Left lung (tissue), 14 donors: ENCODE data around the gene FBXO7. TPM values are rescaled to one million over a fixed set of nuclear protein-coding genes. Genes with fewer than 3 reads are reported as not detected.
A peak's percentile ranks its signal among the peaks of the same experiment; 100 is the strongest.

Source experiments
- ATAC-seq: fragments of 200-7000 bp; cut with Tn5 transposase; one replicate; pipeline ENCODE4 v1.9.1; 2020; ENCODE audit warnings: moderate library complexity
- DNase-seq, 4 donors: peaks; one replicate each; pipeline ENCODE4 v3.0.0-alpha.2; 2013 to 2020
- H3K27ac ChIP-seq, 2 donors: fragments of 200-600 bp; sonication (generic) in 1 of 2; one replicate each; pipeline versions ENCODE4 v1.5.0 to v1.8.0; 2020 to 2021
- H3K27me3 ChIP-seq, 2 donors: fragments of 200-600 bp; sonication (generic) in 1 of 2; one replicate each; pipeline versions ENCODE4 v1.5.0 to v1.8.0; 2020 to 2021
- H3K36me3 ChIP-seq, 2 donors: fragments of 200-600 bp; sonication (generic) in 1 of 2; one replicate each; pipeline versions ENCODE4 v1.5.0 to v1.8.0; 2020 to 2021
- H3K4me1 ChIP-seq, 2 donors: fragments of 200-600 bp; one replicate each; pipeline ENCODE4 v1.8.0; 2021
- H3K4me3 ChIP-seq, 2 donors: fragments of 200-600 bp; sonication (generic) in 1 of 2; one replicate each; pipeline versions ENCODE4 v1.5.0 to v1.8.0; 2020 to 2021; ENCODE audit warnings: mild to moderate bottlenecking in 1 of 2
- H3K9me3 ChIP-seq, 2 donors: fragments of 200-600 bp; sonication (generic) in 1 of 2; one replicate each; pipeline versions ENCODE4 v1.5.0 to v1.8.0; 2020 to 2021
- CTCF ChIP-seq, 2 donors: fragments of 200-600 bp; sonication (generic) in 1 of 2; IDR thresholded peaks; one replicate each; pipeline versions ENCODE4 v1.5.0 to v1.8.0; 2021; ENCODE audit warnings: antibody characterized with exemption in 2 of 2
- intact Hi-C, 2 donors: fragments of 100-400 bp; cut with DNase I; formaldehyde crosslinking; loops; one replicate each; pipeline versions ENCODE4 v1.11.2 to v1.14.2; 2022
- long read RNA-seq, 12 donors: library from polyadenylated mRNA in 2 of 12; unstranded in 2 of 12; transcript quantifications; one replicate each; pipeline ENCODE4 v2.0.0 and lab custom pipeline, GENCODE V29; 2019 to 2026
- polyA plus RNA-seq, 6 donors: library from polyadenylated mRNA; unstranded; fragments of 120-200 nt; gene quantifications; one replicate each; pipeline ENCODE4 v1.2.1, GENCODE V29; 2013; ENCODE audit not compliant: insufficient read length in 6 of 6
- total RNA-seq, 2 donors: library from RNA; stranded (reverse); fragmentation: NEBNext Ultra II Directional; extraction: Animal tissue kit (Norgen Biotek cat#: 25700); gene quantifications; one replicate each; pipeline ENCODE4 v1.2.1, GENCODE V29; 2021
- donor health status: DM: no; HTN: yes; CAD: no.
- donor health status: DM: no; HTN: no; CAD: no.

Gene FBXO7
- total RNA-seq: 10 to 100 TPM; 84.5 to 90.9 TPM
- polyA plus RNA-seq: 100 to 1,000 TPM; 104 to 114 (median 108) TPM
- long read RNA-seq, donor 1, transcript FBXO7-204 (9 exons, 1,921 nt): minor isoform, 9 of 103 reads
- long read RNA-seq, donor 1, transcript FBXO7-206 (9 exons, 1,535 nt): minor isoform, 6 of 103 reads
- long read RNA-seq, donor 1, transcript FBXO7-201 (9 exons, 2,195 nt): major isoform, 28 of 103 reads
- long read RNA-seq, donor 1, transcript FBXO7-202 (9 exons, 1,888 nt): minor isoform, 22 of 103 reads
- long read RNA-seq, donor 1, partial matches to known transcripts: 37 of 103 reads
- long read RNA-seq, donor 1, other reads (novel, unspliced or antisense): 0 of 103 reads
- long read RNA-seq, donor 2, transcript FBXO7-202 (9 exons, 1,888 nt): minor isoform, 7 of 88 reads
- long read RNA-seq, donor 2, transcript FBXO7-201 (9 exons, 2,195 nt): major isoform, 24 of 88 reads
- long read RNA-seq, donor 2, transcript FBXO7-204 (9 exons, 1,921 nt): minor isoform, 7 of 88 reads
- long read RNA-seq, donor 2, partial matches to known transcripts: 50 of 88 reads
- long read RNA-seq, donor 2, other reads (novel, unspliced or antisense): 0 of 88 reads
- long read RNA-seq, donor 3, transcript FBXO7-204 (9 exons, 1,921 nt): minor isoform, 10 of 65 reads
- long read RNA-seq, donor 3, transcript FBXO7-202 (9 exons, 1,888 nt): minor isoform, 6 of 65 reads
- long read RNA-seq, donor 3, transcript FBXO7-201 (9 exons, 2,195 nt): major isoform, 16 of 65 reads
- long read RNA-seq, donor 3, partial matches to known transcripts: 31 of 65 reads
- long read RNA-seq, donor 3, other reads (novel, unspliced or antisense): 0 of 65 reads
- long read RNA-seq, donor 4, transcript FBXO7-201 (9 exons, 2,195 nt): major isoform, 24 of 51 reads
- long read RNA-seq, donor 4, transcript FBXO7-202 (9 exons, 1,888 nt): minor isoform, 9 of 51 reads
- long read RNA-seq, donor 4, transcript FBXO7-204 (9 exons, 1,921 nt): minor isoform, 8 of 51 reads
- long read RNA-seq, donor 4, partial matches to known transcripts: 1 of 51 reads
- long read RNA-seq, donor 4, other reads (novel, unspliced or antisense): 4 of 51 reads
- long read RNA-seq, donor 5, transcript FBXO7-204 (9 exons, 1,921 nt): minor isoform, 5 of 49 reads
- long read RNA-seq, donor 5, transcript FBXO7-201 (9 exons, 2,195 nt): major isoform, 18 of 49 reads
- long read RNA-seq, donor 5, transcript FBXO7-202 (9 exons, 1,888 nt): minor isoform, 8 of 49 reads
- long read RNA-seq, donor 5, partial matches to known transcripts: 18 of 49 reads
- long read RNA-seq, donor 5, other reads (novel, unspliced or antisense): 0 of 49 reads
- long read RNA-seq, donor 6, transcript FBXO7-201 (9 exons, 2,195 nt): major isoform, 18 of 39 reads
- long read RNA-seq, donor 6, transcript FBXO7-202 (9 exons, 1,888 nt): minor isoform, 7 of 39 reads
- long read RNA-seq, donor 6, partial matches to known transcripts: 5 of 39 reads
- long read RNA-seq, donor 6, other reads (novel, unspliced or antisense): 0 of 39 reads
- long read RNA-seq, donor 7, transcript FBXO7-202 (9 exons, 1,888 nt): minor isoform, 6 of 25 reads
- long read RNA-seq, donor 7, transcript FBXO7-201 (9 exons, 2,195 nt): major isoform, 7 of 25 reads
- long read RNA-seq, donor 7, partial matches to known transcripts: 9 of 25 reads
- long read RNA-seq, donor 7, other reads (novel, unspliced or antisense): 0 of 25 reads
- long read RNA-seq, donor 8, transcript FBXO7-204 (9 exons, 1,921 nt): minor isoform, 8 of 66 reads
- long read RNA-seq, donor 8, transcript FBXO7-202 (9 exons, 1,888 nt): minor isoform, 11 of 66 reads
- long read RNA-seq, donor 8, transcript FBXO7-201 (9 exons, 2,195 nt): major isoform, 21 of 66 reads
- long read RNA-seq, donor 8, partial matches to known transcripts: 19 of 66 reads
- long read RNA-seq, donor 8, other reads (novel, unspliced or antisense): 0 of 66 reads
- long read RNA-seq, donor 9: 0 reads
- long read RNA-seq, donor 10, transcript FBXO7-206 (9 exons, 1,535 nt): minor isoform, 7 of 82 reads
- long read RNA-seq, donor 10, transcript FBXO7-204 (9 exons, 1,921 nt): minor isoform, 17 of 82 reads
- long read RNA-seq, donor 10, transcript FBXO7-201 (9 exons, 2,195 nt): major isoform, 37 of 82 reads
- long read RNA-seq, donor 10, transcript FBXO7-202 (9 exons, 1,888 nt): minor isoform, 9 of 82 reads
- long read RNA-seq, donor 10, partial matches to known transcripts: 0 of 82 reads
- long read RNA-seq, donor 10, other reads (novel, unspliced or antisense): 10 of 82 reads
- long read RNA-seq, donor 11, transcript FBXO7-202 (9 exons, 1,888 nt): minor isoform, 8 of 77 reads
- long read RNA-seq, donor 11, transcript FBXO7-204 (9 exons, 1,921 nt): minor isoform, 7 of 77 reads
- long read RNA-seq, donor 11, transcript FBXO7-201 (9 exons, 2,195 nt): major isoform, 19 of 77 reads
- long read RNA-seq, donor 11, partial matches to known transcripts: 41 of 77 reads
- long read RNA-seq, donor 11, other reads (novel, unspliced or antisense): 0 of 77 reads
- long read RNA-seq, donor 12, transcript FBXO7-201 (9 exons, 2,195 nt): major isoform, 11 of 29 reads
- long read RNA-seq, donor 12, partial matches to known transcripts: 5 of 29 reads
- long read RNA-seq, donor 12, other reads (novel, unspliced or antisense): 0 of 29 reads

- peak within 1 kb of the TSS; percentile 96 to 99 for H3K27ac ChIP-seq
- peak within 1 kb of the TSS; percentile 79 to 86 for H3K4me3 ChIP-seq
- peaks cover 22 to 46% of the 10 kb centered on the region in 2 donors for H3K4me1 ChIP-seq
- H3K9me3 ChIP-seq: no peaks in the 10 kb centered on the region
- DNase-seq: peak; percentile 91 to 96 (median 94)
- peak; percentile 91 for ATAC-seq
- no peak for TF ChIP-seq CTCF (IDR thresholded peaks at IDR 0.05)
- H3K36me3 ChIP-seq: peaks cover 0 to 6% of the 10 kb centered on the region in 2 donors
- H3K27me3 ChIP-seq: no peaks in the 10 kb centered on the region
- intact Hi-C loops: no loop called here
These were observed at the start of gene FBXO7 for GRCh38 chr22:32474635-32475467. TSS of gene FBXO7 (plus strand) at chr22:32474811. CDS start at chr22:32475003, 192 bp downstream.

DNA sequence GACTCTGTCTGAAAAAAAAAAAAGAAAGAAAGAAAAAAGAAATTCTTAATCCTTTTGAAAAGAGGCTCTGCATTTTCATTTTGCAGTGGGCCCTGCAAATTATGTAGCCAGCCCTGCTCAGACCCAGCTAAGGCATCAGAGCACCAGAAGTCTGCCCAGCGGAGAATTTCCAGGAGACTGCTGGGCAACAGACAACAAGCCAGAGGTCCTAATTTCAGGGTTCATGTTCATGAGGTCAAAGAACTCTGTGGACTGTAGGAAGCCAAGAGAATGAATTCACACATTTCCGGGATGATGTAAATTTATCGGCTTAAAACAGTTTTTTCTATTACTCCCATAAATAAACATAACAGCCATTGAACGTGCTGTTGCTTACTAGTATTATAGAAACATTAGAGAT, 47.7 kb upstream of the FBXO7 start:
- Histone ChIP-seq H3K4me1 (no peaks in the 10 kb centered on the region), H3K4me3 (no peak overlapping the region), H3K36me3 (no peaks in the 10 kb centered on the region), H3K27ac (no peak overlapping the region), H3K9me3 (no peaks in the 10 kb centered on the region), H3K27me3 (peaks cover 0 to 13% of the 10 kb centered on the region in 2 donors)
- no peak for ATAC-seq
- DNase-seq: no peak
- intact Hi-C loops: no loop called here
- no peak for TF ChIP-seq CTCF (IDR thresholded peaks at IDR 0.05)

- H3K9me3 ChIP-seq: no peaks in the 10 kb centered on the region
- H3K27me3 ChIP-seq: peaks cover 0 to 8% of the 10 kb centered on the region in 2 donors
- DNase-seq: no peak
- no peaks in the 10 kb centered on the region for H3K36me3 ChIP-seq
- H3K4me1 ChIP-seq: no peaks in the 10 kb centered on the region
- no peak overlapping the region for H3K27ac ChIP-seq
- intact Hi-C loops: no loop called here
- ATAC-seq: no peak
- TF ChIP-seq CTCF (IDR thresholded peaks at IDR 0.05): no peak
- H3K4me3 ChIP-seq: no peak overlapping the region
These were observed 44.3 kb upstream of the FBXO7 start for GRCh38 chr22:32430352-32430751.
